ENCODE results near the gene COTL1. TPM values are rescaled to one million over a fixed set of nuclear protein-coding genes. Genes with fewer than 3 reads are reported as not detected.

The COTL1 gene
- total and polyA plus RNA-seq, 4 donors = 41.4 to 182 (median 132) TPM

- Histone ChIP-seq H3K9me3 (ENCODE audit: control insufficient read depth, insufficient read depth, low read length) (no peaks in the 10 kb centered on the region), H3K27ac (ENCODE audit: low read depth, low read length) (peak overlapping the region; percentile 42), H3K4me1 (ENCODE audit: control insufficient read depth, insufficient read depth, low read length) (peaks cover 70% of the 10 kb centered on the region), H3K27me3 (ENCODE audit: control insufficient read depth, insufficient read depth, low read length) (no peaks in the 10 kb centered on the region), H3K4me3 (ENCODE audit: low read depth, low read length) (no peak overlapping the region), H3K36me3 (ENCODE audit: control insufficient read depth, insufficient read depth, low read length) (peaks cover 17% of the 10 kb centered on the region)
- 46% methylated on average over 23 of the region's 23 CpGs for WGBS (ENCODE audit: insufficient coverage)
- peak in 1 of 6 donors; percentile 73 for DNase-seq (ENCODE audit: low read depth in 4 of 6, low spot score in 6 of 6)
Measured at GRCh38 chr16:84603140-84603816, 14.6 kb downstream of the COTL1 start.

DNA sequence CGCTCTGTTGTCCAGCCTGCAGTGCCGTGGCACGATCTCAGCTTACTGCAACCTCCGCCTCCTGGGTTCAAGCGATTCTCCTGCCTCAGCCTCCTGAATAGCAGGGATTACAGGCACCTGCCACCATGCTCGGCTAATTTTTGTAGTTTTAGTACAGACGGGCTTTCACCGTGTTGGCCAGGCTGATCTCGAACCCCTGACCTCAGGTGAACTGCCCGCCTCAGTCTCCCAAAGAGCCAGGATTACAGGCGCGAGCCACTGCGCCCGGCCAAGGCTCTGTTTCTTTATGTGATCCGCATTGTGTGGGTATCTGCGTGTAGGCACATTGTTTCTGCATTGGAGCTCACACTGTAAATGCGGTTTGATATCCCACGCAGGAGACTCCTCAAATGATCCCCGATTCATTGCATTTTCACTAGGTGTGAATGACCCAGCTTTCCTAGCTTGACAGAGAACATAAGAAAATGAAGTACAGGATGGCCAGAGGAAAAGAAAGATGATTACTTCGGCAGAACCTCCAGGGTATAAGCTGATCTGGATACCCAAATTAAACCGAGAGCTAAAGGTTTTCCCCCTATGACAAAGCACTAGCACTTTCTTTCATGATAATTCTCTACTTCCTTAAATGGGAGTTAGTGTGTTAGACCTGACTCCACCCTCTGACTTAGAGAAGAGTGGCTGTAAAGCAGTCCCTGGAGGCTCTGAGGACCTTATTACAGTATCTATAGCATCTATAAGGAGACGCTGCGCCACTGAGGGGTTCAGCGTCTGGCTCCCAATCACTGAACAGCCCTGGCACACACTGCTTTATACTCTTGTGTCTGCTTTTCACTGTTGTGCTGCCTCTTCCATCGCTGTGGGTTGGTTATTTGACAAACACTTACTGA is 17.3 kb downstream of the COTL1 start:
- Histone ChIP-seq H3K4me3 (ENCODE audit: low read depth, low read length) (no peak overlapping the region), H3K4me1 (ENCODE audit: control insufficient read depth, insufficient read depth, low read length) (peaks cover 78% of the 10 kb centered on the region), H3K9me3 (ENCODE audit: control insufficient read depth, insufficient read depth, low read length) (no peaks in the 10 kb centered on the region), H3K36me3 (ENCODE audit: control insufficient read depth, insufficient read depth, low read length) (peaks cover 8% of the 10 kb centered on the region), H3K27me3 (ENCODE audit: control insufficient read depth, insufficient read depth, low read length) (no peaks in the 10 kb centered on the region), H3K27ac (ENCODE audit: low read depth, low read length) (peak overlapping the region; percentile 72)
- 57% methylated on average over 17 of the region's 25 CpGs for WGBS (ENCODE audit: insufficient coverage)
- peak in 1 of 6 donors; percentile 67 for DNase-seq (ENCODE audit: low read depth in 4 of 6, low spot score in 6 of 6)

DNA sequence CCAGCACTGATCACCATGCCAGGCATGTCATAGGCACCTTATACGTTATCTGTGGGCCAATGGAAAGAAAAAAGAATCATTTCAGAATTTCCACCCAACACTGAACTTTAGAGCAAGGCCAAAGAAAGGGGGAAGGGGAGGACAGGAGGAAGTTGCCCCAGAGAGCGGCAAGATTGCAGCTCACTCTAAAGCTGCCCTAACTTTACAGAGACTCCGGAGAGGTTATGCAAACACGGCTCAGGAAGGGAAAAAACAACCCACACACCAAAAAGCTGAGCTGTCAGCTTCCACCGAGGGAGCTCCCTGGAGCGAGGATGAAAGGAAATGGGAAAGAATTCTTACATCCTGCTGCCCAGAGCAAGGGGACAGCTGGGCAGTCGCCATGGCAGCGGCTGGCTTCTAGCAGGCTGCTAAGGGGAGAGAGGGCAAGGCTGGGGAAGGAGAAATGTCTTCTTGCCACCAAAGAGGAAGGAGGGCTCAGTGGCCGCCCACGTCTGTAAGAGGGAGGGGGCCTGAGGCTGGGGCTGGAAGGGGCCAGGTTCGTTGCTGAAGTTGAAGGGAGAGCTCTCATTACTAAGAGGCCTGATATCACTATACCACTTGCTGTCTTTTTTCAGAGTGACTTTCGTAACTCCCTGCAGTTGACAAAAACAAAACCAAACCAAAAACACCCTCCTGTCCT is 18.2 kb downstream of the COTL1 start:
- peak in 2 of 6 donors; percentile 88 to 89 for DNase-seq (ENCODE audit: low read depth in 4 of 6, low spot score in 6 of 6)
- Histone ChIP-seq H3K27me3 (ENCODE audit: control insufficient read depth, insufficient read depth, low read length) (no peaks in the 10 kb centered on the region), H3K4me3 (ENCODE audit: low read depth, low read length) (peak overlapping the region; percentile 16), H3K27ac (ENCODE audit: low read depth, low read length) (peak overlapping the region; percentile 72), H3K36me3 (ENCODE audit: control insufficient read depth, insufficient read depth, low read length) (peaks cover 11% of the 10 kb centered on the region), H3K9me3 (ENCODE audit: control insufficient read depth, insufficient read depth, low read length) (no peaks in the 10 kb centered on the region), H3K4me1 (ENCODE audit: control insufficient read depth, insufficient read depth, low read length) (peaks cover 80% of the 10 kb centered on the region)
- WGBS (ENCODE audit: insufficient coverage) = 0% methylated on average over 4 of the region's 12 CpGs

DNA sequence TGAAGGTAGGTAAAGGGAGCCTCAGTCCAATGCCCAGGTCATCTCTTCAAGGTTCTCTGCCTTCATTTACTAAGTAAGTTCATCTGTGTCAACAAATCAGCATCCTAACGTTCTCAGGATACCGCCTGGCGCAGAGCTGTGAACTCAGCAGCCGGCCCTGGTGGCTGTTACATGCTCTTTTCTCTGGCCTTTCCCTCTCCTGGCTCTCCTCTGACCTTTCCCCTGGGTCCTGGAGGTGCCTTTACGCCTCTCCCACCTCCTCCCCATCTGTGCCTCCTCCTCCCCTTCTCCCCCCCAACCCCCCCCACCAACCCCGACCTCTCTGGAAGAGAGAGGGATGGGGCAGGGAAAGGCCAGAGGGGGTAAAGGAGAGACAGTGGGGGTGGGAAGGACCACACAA is 19.5 kb downstream of the COTL1 start:
- WGBS (ENCODE audit: insufficient coverage) = 54% methylated on average over 4 of the region's 6 CpGs
- H3K27ac ChIP-seq (ENCODE audit: low read depth, low read length) = peak overlapping the region; percentile 64
- no peak for DNase-seq (ENCODE audit: low read depth in 4 of 6, low spot score in 6 of 6)
- no peaks in the 10 kb centered on the region for H3K9me3 ChIP-seq (ENCODE audit: control insufficient read depth, insufficient read depth, low read length)
- H3K27me3 ChIP-seq (ENCODE audit: control insufficient read depth, insufficient read depth, low read length) = no peaks in the 10 kb centered on the region
- peaks cover 9% of the 10 kb centered on the region for H3K36me3 ChIP-seq (ENCODE audit: control insufficient read depth, insufficient read depth, low read length)
- no peak overlapping the region for H3K4me3 ChIP-seq (ENCODE audit: low read depth, low read length)
- peaks cover 78% of the 10 kb centered on the region for H3K4me1 ChIP-seq (ENCODE audit: control insufficient read depth, insufficient read depth, low read length)

- H3K36me3 ChIP-seq (ENCODE audit: control insufficient read depth, insufficient read depth, low read length) = peaks cover 8% of the 10 kb centered on the region
- H3K4me3 ChIP-seq (ENCODE audit: low read depth, low read length) = no peak overlapping the region
- no peaks in the 10 kb centered on the region for H3K9me3 ChIP-seq (ENCODE audit: control insufficient read depth, insufficient read depth, low read length)
- 33% methylated on average over 5 of the region's 8 CpGs for WGBS (ENCODE audit: insufficient coverage)
- peaks cover 76% of the 10 kb centered on the region for H3K4me1 ChIP-seq (ENCODE audit: control insufficient read depth, insufficient read depth, low read length)
- peak overlapping the region; percentile 64 for H3K27ac ChIP-seq (ENCODE audit: low read depth, low read length)
- no peak for DNase-seq (ENCODE audit: low read depth in 4 of 6, low spot score in 6 of 6)
- no peaks in the 10 kb centered on the region for H3K27me3 ChIP-seq (ENCODE audit: control insufficient read depth, insufficient read depth, low read length)
Measured at GRCh38 chr16:84597931-84598351, 19.9 kb downstream of the COTL1 start.

- WGBS (ENCODE audit: insufficient coverage) = 32% methylated on average over 4 of the region's 6 CpGs
- H3K4me3 ChIP-seq (ENCODE audit: low read depth, low read length) = no peak overlapping the region
- H3K36me3 ChIP-seq (ENCODE audit: control insufficient read depth, insufficient read depth, low read length) = peaks cover 8% of the 10 kb centered on the region
- peaks cover 73% of the 10 kb centered on the region for H3K4me1 ChIP-seq (ENCODE audit: control insufficient read depth, insufficient read depth, low read length)
- H3K27ac ChIP-seq (ENCODE audit: low read depth, low read length) = peak overlapping the region; percentile 64
- H3K9me3 ChIP-seq (ENCODE audit: control insufficient read depth, insufficient read depth, low read length) = no peaks in the 10 kb centered on the region
- DNase-seq (ENCODE audit: low read depth in 4 of 6, low spot score in 6 of 6) = no peak
- no peaks in the 10 kb centered on the region for H3K27me3 ChIP-seq (ENCODE audit: control insufficient read depth, insufficient read depth, low read length)
Measured at GRCh38 chr16:84597528-84597896, 20.4 kb downstream of the COTL1 start.

GRCh38 chr16:84596801-84597527 is 20.9 kb downstream of the COTL1 start:
- peaks cover 8% of the 10 kb centered on the region for H3K36me3 ChIP-seq (ENCODE audit: control insufficient read depth, insufficient read depth, low read length)
- H3K27ac ChIP-seq (ENCODE audit: low read depth, low read length) = peak overlapping the region; percentile 64
- H3K9me3 ChIP-seq (ENCODE audit: control insufficient read depth, insufficient read depth, low read length) = no peaks in the 10 kb centered on the region
- no peak for DNase-seq (ENCODE audit: low read depth in 4 of 6, low spot score in 6 of 6)
- H3K4me1 ChIP-seq (ENCODE audit: control insufficient read depth, insufficient read depth, low read length) = peaks cover 68% of the 10 kb centered on the region
- 92% methylated on average over 13 of the region's 14 CpGs for WGBS (ENCODE audit: insufficient coverage)
- no peaks in the 10 kb centered on the region for H3K27me3 ChIP-seq (ENCODE audit: control insufficient read depth, insufficient read depth, low read length)
- no peak overlapping the region for H3K4me3 ChIP-seq (ENCODE audit: low read depth, low read length)

- Histone ChIP-seq H3K4me3 (ENCODE audit: low read depth, low read length) (no peak overlapping the region), H3K4me1 (ENCODE audit: control insufficient read depth, insufficient read depth, low read length) (peaks cover 60% of the 10 kb centered on the region), H3K27me3 (ENCODE audit: control insufficient read depth, insufficient read depth, low read length) (no peaks in the 10 kb centered on the region), H3K27ac (ENCODE audit: low read depth, low read length) (no peak overlapping the region), H3K36me3 (ENCODE audit: control insufficient read depth, insufficient read depth, low read length) (peaks cover 8% of the 10 kb centered on the region), H3K9me3 (ENCODE audit: control insufficient read depth, insufficient read depth, low read length) (no peaks in the 10 kb centered on the region)
- DNase-seq (ENCODE audit: low read depth in 4 of 6, low spot score in 6 of 6) = no peak
Measured at GRCh38 chr16:84596161-84596560, 21.7 kb downstream of the COTL1 start.

GRCh38 chr16:84595052-84595481 is 22.8 kb downstream of the COTL1 start:
- H3K4me3 ChIP-seq (ENCODE audit: low read depth, low read length) = no peak overlapping the region
- WGBS (ENCODE audit: insufficient coverage) = 62% methylated on average over 14 of the region's 15 CpGs
- DNase-seq (ENCODE audit: low read depth in 4 of 6, low spot score in 6 of 6) = peak in 1 of 6 donors; percentile 41
- peaks cover 10% of the 10 kb centered on the region for H3K36me3 ChIP-seq (ENCODE audit: control insufficient read depth, insufficient read depth, low read length)
- no peaks in the 10 kb centered on the region for H3K27me3 ChIP-seq (ENCODE audit: control insufficient read depth, insufficient read depth, low read length)
- H3K27ac ChIP-seq (ENCODE audit: low read depth, low read length) = no peak overlapping the region
- H3K4me1 ChIP-seq (ENCODE audit: control insufficient read depth, insufficient read depth, low read length) = peaks cover 51% of the 10 kb centered on the region
- no peaks in the 10 kb centered on the region for H3K9me3 ChIP-seq (ENCODE audit: control insufficient read depth, insufficient read depth, low read length)
